DMS79 treated with DMSO at 0.1 percent for 48 hours (cell line): ENCODE results near the gene HOXD3.
A peak's percentile ranks its signal among the peaks of the same experiment; 100 is the strongest.

ENCODE experiments used
- DNase-seq: peaks from one replicate; lab custom pipeline; 2025; lab: John Stamatoyannopoulos, UW

HOXD3 gene

GRCh38 chr2:176149481-176149938 lies 7.6 kb upstream of the HOXD3 start:
- no peak for DNase-seq

GRCh38 chr2:176149939-176150583 lies 7.0 kb upstream of the HOXD3 start:
- no peak for DNase-seq

DNA sequence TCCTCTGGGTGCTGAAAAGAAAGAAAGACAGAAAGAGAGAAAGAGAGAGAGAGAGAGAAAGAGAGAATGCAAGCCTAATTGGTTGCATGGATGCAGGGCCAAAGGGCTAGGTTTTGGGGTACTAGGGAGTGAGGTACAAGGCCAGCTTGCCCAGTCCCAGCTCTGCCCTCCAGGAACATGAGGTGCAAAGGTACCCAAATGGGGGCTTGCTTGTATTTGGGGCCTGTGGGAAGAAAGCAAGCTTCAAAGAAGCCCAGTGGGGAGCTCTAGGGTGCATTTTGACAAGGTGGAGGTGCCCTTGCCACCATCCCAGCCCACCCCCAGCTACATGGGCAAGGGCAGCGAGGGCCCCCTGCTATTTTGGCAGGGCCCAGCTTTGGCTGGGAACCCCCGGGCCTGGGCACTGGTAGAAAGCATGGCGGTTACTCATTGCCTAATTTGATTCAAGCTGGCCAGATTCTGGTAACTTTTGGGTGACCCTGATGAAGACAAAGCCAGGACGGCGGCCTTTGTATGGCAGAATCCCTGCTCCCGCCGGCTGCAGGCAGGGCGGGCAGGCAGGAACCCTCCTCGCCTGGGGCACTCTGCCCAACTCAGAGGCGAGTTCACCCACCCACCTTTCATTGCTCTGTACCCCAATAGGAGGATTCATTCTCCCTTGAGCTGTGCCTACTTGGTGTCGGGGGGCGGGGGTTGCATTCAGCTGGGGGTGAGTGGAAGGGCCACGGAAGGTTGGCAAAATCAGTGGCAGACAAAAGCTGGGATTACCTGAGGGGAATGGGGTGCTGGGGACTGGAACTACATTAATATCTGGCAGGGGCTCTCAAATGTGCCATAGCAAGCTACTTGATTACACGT lies 6.3 kb upstream of the HOXD3 start:
- no peak for DNase-seq

DNA sequence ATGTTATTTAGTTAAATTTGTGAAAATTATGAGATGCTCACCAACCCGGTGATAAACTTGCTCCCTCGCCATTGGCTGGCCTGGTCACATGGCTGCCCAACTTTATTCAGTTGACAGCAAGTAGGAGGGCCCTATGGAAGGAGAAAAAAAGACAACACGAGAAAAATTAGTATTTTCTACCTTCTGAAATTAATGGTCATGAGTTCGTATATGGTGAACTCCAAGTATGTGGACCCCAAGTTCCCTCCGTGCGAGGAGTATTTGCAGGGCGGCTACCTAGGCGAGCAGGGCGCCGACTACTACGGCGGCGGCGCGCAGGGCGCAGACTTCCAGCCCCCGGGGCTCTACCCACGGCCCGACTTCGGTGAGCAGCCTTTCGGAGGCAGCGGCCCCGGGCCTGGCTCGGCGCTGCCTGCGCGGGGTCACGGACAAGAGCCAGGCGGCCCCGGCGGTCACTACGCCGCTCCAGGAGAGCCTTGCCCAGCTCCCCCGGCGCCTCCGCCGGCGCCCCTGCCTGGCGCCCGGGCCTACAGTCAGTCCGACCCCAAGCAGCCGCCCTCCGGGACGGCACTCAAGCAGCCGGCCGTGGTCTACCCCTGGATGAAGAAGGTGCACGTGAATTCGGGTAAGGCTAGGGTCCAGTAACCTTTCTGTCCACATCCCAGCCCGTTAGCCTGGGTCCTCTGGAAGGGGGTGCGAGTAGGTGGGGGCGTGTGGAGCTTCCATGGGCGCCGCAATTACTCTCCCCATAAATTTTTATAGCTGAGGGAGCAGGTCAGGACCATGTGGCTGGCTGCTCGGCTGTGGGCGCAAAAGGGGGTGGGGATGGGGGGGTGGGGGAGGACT lies 5.4 kb upstream of the HOXD3 start, which contains the start of gene HOXD4:
Gene HOXD4 (plus strand): TSS at position 109 of the 846 bp plus-strand sequence. CDS start 84 bp downstream, at position 193.
- DNase-seq = no peak

GRCh38 chr2:176152350-176153181 lies 4.5 kb upstream of the HOXD3 start:
- no peak for DNase-seq

- no peak for DNase-seq
Observed at GRCh38 chr2:176154576-176155252, 2.4 kb upstream of the HOXD3 start.

DNA sequence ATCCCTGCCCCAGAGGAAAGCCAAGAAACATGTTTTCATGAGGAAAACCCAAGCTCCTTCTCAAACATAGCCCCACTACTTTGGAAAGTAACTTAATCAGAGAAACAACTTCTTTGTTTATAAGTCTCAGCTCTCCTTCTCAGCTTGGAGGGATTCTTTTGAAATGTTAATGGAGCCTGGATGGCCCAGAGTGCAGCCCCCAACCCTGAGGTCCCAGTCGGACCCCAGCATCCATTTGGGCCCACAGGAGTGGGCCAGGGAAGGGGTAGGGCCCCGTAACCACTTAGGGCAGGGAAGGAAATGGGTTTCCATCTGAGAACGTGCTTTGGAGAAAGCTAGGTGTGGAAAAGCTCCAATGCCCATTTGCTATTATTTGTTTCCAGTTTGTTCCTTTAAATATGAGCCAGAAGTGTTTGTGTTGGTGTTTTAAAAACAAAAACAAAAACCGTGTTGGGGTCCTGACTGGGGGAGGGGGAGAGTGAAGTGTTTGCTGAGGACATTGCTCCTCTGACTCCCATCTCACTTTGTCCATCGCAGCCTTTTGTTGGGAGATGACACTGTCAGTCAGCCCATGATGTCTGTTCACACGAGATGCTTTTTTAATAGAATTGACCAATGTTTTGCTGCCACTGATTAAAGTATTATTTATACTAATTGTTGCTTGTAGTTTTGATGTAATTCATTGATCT lies 1.6 kb upstream of the HOXD3 start:
- no peak for DNase-seq

DNA sequence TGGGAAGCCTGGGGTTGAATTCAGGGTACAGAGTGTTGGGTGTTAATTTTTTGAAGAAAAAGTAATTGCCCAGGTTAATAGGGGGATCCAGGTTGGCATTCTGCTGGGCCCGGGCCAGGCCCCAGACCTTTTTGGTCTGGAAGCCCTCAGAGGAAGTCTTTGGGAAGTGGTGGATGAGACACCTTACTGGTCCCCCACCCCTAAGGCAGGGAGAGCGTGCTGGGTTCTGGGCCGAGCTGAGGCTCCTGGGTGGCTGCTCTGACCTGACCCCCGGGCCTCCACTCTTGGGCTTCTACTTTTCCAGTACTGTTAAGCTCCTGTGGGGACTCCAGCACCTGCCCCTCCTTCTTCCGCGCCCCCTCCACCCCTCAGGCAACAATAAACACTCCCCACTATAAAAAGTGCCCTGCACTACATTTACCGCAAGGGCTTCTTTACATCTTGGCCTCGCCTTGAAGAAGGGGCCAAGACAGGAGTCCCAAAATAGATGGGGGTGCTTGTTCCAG lies 753 bp upstream of the HOXD3 start:
- DNase-seq = no peak

DNA sequence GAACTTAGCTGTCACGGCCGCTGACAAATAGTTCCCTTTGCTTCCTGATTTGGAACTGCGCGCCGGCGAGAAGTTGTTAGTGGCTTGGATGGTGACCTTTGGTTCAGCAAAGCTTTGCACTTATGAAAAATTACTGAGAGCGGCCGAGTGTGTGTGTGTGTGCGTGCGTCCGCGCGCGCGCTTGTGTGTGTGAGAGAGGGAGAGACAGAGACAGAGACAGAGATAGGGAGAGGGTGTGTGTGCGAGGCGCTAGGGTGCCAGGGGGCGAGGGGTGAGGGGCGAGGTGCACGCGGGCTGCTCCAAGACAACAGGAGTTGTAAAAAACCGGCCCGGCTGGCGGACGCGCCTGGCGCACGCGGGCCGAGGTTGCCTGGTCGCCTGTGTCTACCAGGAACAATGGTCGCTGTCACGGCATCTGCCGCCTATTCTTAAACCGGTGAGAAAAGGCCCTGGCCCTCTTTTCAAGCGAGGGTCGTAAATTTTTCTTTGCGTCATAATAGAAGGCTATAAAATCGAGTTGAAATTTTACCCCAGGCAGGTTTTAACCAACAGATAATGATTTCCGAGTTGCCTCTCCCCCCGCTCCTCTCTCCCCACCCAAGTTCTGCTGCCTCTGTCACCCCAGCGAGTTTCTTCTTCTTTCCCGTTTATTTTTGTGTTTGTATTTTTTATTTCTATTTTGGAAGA lies 535 bp downstream of the HOXD3 start:
- peak; percentile 60 for DNase-seq

DNA sequence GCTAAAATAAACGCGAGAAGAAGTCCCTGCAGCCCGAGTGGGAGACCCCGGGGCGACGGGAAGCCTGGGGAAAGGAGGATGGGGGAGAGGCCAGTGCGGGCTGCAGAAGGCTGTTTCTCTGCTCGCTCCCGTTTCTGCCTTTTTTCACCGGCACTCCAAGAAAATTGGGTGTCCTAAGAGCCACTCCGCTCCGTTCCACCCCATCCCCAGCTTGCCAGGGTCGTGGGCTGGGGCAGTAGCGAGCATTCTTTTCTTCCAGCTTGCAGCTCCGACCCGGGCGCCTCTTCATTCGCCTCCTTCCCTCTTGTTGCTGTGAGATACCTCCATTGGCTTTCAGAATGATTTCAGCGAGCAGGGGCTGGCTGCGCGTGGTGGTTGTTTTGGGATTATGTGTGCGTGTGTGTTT lies 1.1 kb downstream of the HOXD3 start:
- DNase-seq = peak; percentile 50

GRCh38 chr2:176158855-176159662 lies 2.0 kb downstream of the HOXD3 start:
- no peak for DNase-seq

DNA sequence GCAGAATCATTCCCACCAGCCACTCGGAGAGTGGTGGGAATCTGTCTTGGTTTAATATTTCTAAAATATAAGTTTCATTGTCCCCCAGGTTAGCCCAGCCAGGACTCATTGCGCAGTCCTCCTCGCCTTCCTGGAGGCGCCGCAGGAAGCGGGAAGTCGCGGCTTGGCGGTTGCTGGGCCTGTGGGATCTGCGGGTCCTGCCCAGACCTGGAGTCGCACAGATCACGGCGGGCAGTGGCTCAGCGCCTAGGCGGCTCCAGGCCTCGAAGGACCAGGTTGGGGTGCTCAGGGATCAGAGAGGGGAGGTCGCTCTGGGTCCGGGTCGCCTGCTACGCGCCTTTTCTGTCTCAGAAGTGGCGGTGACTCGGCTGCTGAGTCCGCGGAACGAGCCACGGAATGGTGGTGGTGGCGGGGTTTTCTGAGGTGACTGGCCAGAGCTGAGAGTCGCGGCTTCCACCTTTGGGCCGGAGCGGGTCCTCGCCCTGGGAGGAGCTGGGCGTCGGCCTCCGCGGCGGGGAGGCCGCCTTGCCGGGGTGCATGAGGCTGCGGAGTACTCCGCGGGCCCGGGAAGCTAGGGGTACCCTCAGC lies 2.6 kb downstream of the HOXD3 start:
- DNase-seq = no peak

GRCh38 chr2:176160251-176160985 lies 3.3 kb downstream of the HOXD3 start:
- no peak for DNase-seq

GRCh38 chr2:176160986-176161824 lies 4.1 kb downstream of the HOXD3 start:
- DNase-seq = no peak

GRCh38 chr2:176161825-176162626 lies 4.9 kb downstream of the HOXD3 start:
- DNase-seq = no peak
